SK-N-SH treated with all-trans-retinoic acid at 6 μM for 48 hours (cell line): ENCODE data around the gene GSE1.

Experiments used
- ATAC-seq: fragments of 200-7000 bp; cut with Tn5 transposase; 3 replicates; pipeline ENCODE4 v1.9.1; 2020; ENCODE audit warnings: mild to moderate bottlenecking, moderate library complexity
- ARNTL ChIP-seq: fragments of 450-650 bp; formaldehyde crosslinking; IDR thresholded peaks from 2 replicates; pipeline ENCODE4 v1.5.0; 2020; ENCODE audit warnings: low read depth, mild to moderate bottlenecking, moderate library complexity, borderline replicate concordance
- BACH2 ChIP-seq: fragments of 250-450 bp; sonication (Bioruptor Pico); IDR thresholded peaks from 2 replicates; pipeline ENCODE4 v1.9.0; 2021; ENCODE audit warnings: mild to moderate bottlenecking, borderline replicate concordance
- CREB5 ChIP-seq: fragments of 250-450 bp; sonication (Bioruptor Pico); IDR thresholded peaks from 2 replicates; pipeline ENCODE4 v1.5.1; 2020; ENCODE audit warnings: low read depth, mild to moderate bottlenecking, moderate library complexity
- CSDC2 ChIP-seq: fragments of 250-450 bp; sonication (Bioruptor Pico); IDR thresholded peaks from 2 replicates; pipeline ENCODE4 v1.5.0; 2020; ENCODE audit warnings: mild to moderate bottlenecking, moderate library complexity
- CSRNP3 ChIP-seq: fragments of 250-450 bp; sonication (Bioruptor Pico); IDR thresholded peaks from 2 replicates; pipeline ENCODE4 v1.5.1; 2021; ENCODE audit warnings: mild to moderate bottlenecking, moderate library complexity
- ESRRG ChIP-seq: fragments of 250-450 bp; sonication (Bioruptor Pico); IDR thresholded peaks from 2 replicates; pipeline ENCODE4 v1.6.1; 2021; ENCODE audit warnings: mild to moderate bottlenecking
- GLIS3 ChIP-seq: fragments of 250-450 bp; sonication (Bioruptor Pico); IDR thresholded peaks from 2 replicates; pipeline ENCODE4 v1.5.0; 2020; ENCODE audit warnings: mild to moderate bottlenecking, moderate library complexity
- ISL1 ChIP-seq: fragments of 250-450 bp; sonication (Bioruptor Pico); IDR thresholded peaks from 2 replicates; pipeline ENCODE4 v2.1.2; 2022; ENCODE audit warnings: mild to moderate bottlenecking, moderate library complexity
- OSR1 ChIP-seq: fragments of 250-450 bp; sonication (Bioruptor Pico); IDR thresholded peaks from 2 replicates; pipeline ENCODE4 v1.8.0; 2022; ENCODE audit warnings: moderate library complexity, mild to moderate bottlenecking, inconsistent platforms
- PATZ1 ChIP-seq: fragments of 250-450 bp; sonication (Bioruptor Pico); IDR thresholded peaks from 2 replicates; pipeline ENCODE4 v1.8.0; 2020; ENCODE audit warnings: mild to moderate bottlenecking, moderate library complexity, borderline replicate concordance
- POU6F1 ChIP-seq: fragments of 250-450 bp; sonication (Bioruptor Pico); IDR thresholded peaks from 2 replicates; pipeline ENCODE4 v1.8.0; 2021; ENCODE audit warnings: low read depth, mild to moderate bottlenecking, moderate library complexity, borderline replicate concordance
- PPARA ChIP-seq: fragments of 250-450 bp; sonication (Bioruptor Pico); IDR thresholded peaks from 2 replicates; pipeline ENCODE4 v1.5.0; 2020; ENCODE audit warnings: mild to moderate bottlenecking, borderline replicate concordance
- SNAI2 ChIP-seq: fragments of 250-450 bp; sonication (Bioruptor Pico); IDR thresholded peaks from 2 replicates; pipeline ENCODE4 v1.5.0; 2020; ENCODE audit warnings: mild to moderate bottlenecking, moderate library complexity
- TCF4 ChIP-seq: fragments of 250-450 bp; sonication (Bioruptor Pico); IDR thresholded peaks from 2 replicates; pipeline ENCODE4 v1.8.0; 2021; ENCODE audit warnings: mild to moderate bottlenecking, moderate library complexity, borderline replicate concordance
- TOX ChIP-seq: fragments of 250-450 bp; sonication (Bioruptor Pico); IDR thresholded peaks from 2 replicates; pipeline ENCODE4 v1.8.0; 2021; ENCODE audit warnings: mild to moderate bottlenecking, moderate library complexity, borderline replicate concordance
- ZFP30 ChIP-seq: fragments of 450-650 bp; formaldehyde crosslinking; IDR thresholded peaks from 2 replicates; pipeline ENCODE4 v1.5.0; 2022; ENCODE audit warnings: mild to moderate bottlenecking, moderate library complexity
- ZNF565 ChIP-seq: fragments of 450-650 bp; formaldehyde crosslinking; conservative IDR thresholded peaks from 2 replicates; pipeline ENCODE4 v1.5.0; 2020; ENCODE audit warnings: low read depth, mild to moderate bottlenecking, moderate library complexity
- ZNF70 ChIP-seq: fragments of 450-650 bp; formaldehyde crosslinking; IDR thresholded peaks from 2 replicates; pipeline ENCODE4 v1.5.0; 2020; ENCODE audit warnings: mild to moderate bottlenecking, moderate library complexity
- ZNF8 ChIP-seq: fragments of 450-650 bp; formaldehyde crosslinking; IDR thresholded peaks from 2 replicates; pipeline ENCODE4 v1.5.0; 2020; ENCODE audit warnings: mild to moderate bottlenecking, moderate library complexity

GSE1 gene

GRCh38 chr16:85638695-85639409 lies 25.7 kb downstream of the GSE1 start (continued):
- TF ChIP-seq CSRNP3 (CRISPR knock-in tag) (no peak), TOX (no peak), CSDC2 (no peak), POU6F1 (CRISPR knock-in tag) (no peak), PPARA (no peak)

- peak; percentile 38; the same call in 2 of the 3 replicates for ATAC-seq
- TF ChIP-seq ESRRG (CRISPR knock-in tag) = no peak
- TF ChIP-seq ZNF565 (CRISPR knock-in tag) = no peak
- TF ChIP-seq ZNF8 (CRISPR knock-in tag) = no peak
- TF ChIP-seq TCF4 = no peak
- TF ChIP-seq GLIS3 = no peak
- no peak for TF ChIP-seq ZFP30 (CRISPR knock-in tag)
- TF ChIP-seq ISL1 (CRISPR knock-in tag) = no peak
- TF ChIP-seq BACH2 = no peak
- no peak for TF ChIP-seq CREB5 (CRISPR knock-in tag)
- no peak for TF ChIP-seq CSDC2
- TF ChIP-seq POU6F1 (CRISPR knock-in tag) = no peak
Measured at GRCh38 chr16:85639529-85640253, 26.6 kb downstream of the GSE1 start.

GRCh38 chr16:85640254-85640558 lies 27.1 kb downstream of the GSE1 start:
- no peak for ATAC-seq
- TF ChIP-seq GLIS3 (no peak), PPARA (no peak), ISL1 (CRISPR knock-in tag) (no peak), PATZ1 (CRISPR knock-in tag) (no peak), TCF4 (no peak), ARNTL (no peak), ZFP30 (CRISPR knock-in tag) (no peak), CSRNP3 (CRISPR knock-in tag) (no peak), ZNF70 (CRISPR knock-in tag) (no peak), SNAI2 (CRISPR knock-in tag) (no peak), BACH2 (no peak), OSR1 (CRISPR knock-in tag) (no peak)
- TF ChIP-seq, all 23 proteins: peak for 0
